WTC11 (cell line): ENCODE measurements around the gene C11orf42.

ENCODE experiments used
- AFF4 ChIP-seq: sonication (generic); formaldehyde crosslinking; IDR thresholded peaks from 2 replicates; pipeline ENCODE4 v1.8.1; 2023; ENCODE audit warnings: mild to moderate bottlenecking, missing genetic modification reagents, borderline replicate concordance
- TF ChIP-seq, protein P1 (sequence below): fragments of 200-600 bp; IDR thresholded peaks from 2 replicates; pipeline ENCODE4 v1.8.0; 2022; ENCODE audit warnings: antibody characterized with exemption
- TF ChIP-seq, protein P2 (sequence below): sonication (generic); formaldehyde crosslinking; IDR thresholded peaks from 2 replicates; pipeline ENCODE4 v1.8.1; 2022; ENCODE audit warnings: low read depth, mild to moderate bottlenecking, moderate library complexity, missing genetic modification reagents, borderline replicate concordance
- TF ChIP-seq, protein P3 (sequence below): fragments of 250-450 bp; sonication (Bioruptor Pico); IDR thresholded peaks from 2 replicates; pipeline ENCODE4 v1.9.0; 2021; ENCODE audit warnings: moderate library complexity, mild to moderate bottlenecking, inconsistent platforms, borderline replicate concordance

- TF ChIP-seq, protein P1, sequence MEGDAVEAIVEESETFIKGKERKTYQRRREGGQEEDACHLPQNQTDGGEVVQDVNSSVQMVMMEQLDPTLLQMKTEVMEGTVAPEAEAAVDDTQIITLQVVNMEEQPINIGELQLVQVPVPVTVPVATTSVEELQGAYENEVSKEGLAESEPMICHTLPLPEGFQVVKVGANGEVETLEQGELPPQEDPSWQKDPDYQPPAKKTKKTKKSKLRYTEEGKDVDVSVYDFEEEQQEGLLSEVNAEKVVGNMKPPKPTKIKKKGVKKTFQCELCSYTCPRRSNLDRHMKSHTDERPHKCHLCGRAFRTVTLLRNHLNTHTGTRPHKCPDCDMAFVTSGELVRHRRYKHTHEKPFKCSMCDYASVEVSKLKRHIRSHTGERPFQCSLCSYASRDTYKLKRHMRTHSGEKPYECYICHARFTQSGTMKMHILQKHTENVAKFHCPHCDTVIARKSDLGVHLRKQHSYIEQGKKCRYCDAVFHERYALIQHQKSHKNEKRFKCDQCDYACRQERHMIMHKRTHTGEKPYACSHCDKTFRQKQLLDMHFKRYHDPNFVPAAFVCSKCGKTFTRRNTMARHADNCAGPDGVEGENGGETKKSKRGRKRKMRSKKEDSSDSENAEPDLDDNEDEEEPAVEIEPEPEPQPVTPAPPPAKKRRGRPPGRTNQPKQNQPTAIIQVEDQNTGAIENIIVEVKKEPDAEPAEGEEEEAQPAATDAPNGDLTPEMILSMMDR: no peak
- no peak for TF ChIP-seq AFF4 (CRISPR knock-in tag)
- TF ChIP-seq, protein P2, sequence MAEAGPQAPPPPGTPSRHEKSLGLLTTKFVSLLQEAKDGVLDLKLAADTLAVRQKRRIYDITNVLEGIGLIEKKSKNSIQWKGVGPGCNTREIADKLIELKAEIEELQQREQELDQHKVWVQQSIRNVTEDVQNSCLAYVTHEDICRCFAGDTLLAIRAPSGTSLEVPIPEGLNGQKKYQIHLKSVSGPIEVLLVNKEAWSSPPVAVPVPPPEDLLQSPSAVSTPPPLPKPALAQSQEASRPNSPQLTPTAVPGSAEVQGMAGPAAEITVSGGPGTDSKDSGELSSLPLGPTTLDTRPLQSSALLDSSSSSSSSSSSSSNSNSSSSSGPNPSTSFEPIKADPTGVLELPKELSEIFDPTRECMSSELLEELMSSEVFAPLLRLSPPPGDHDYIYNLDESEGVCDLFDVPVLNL (CRISPR knock-in tag): no peak
- TF ChIP-seq, protein P3, sequence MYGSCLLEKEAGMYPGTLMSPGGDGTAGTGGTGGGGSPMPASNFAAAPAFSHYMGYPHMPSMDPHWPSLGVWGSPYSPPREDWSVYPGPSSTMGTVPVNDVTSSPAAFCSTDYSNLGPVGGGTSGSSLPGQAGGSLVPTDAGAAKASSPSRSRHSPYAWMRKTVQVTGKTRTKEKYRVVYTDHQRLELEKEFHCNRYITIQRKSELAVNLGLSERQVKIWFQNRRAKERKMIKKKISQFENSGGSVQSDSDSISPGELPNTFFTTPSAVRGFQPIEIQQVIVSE (CRISPR knock-in tag): no peak
These were observed 12.4 kb downstream of the C11orf42 start for GRCh38 chr11:6217722-6218121.
